Gastroesophageal sphincter (tissue), 4 donors: Measurements from ENCODE around the gene AFAP1. TPM values are rescaled to one million over a fixed set of nuclear protein-coding genes. Genes with fewer than 3 reads are reported as not detected.
A peak's percentile ranks its signal among the peaks of the same experiment; 100 is the strongest.

Source experiments
- ATAC-seq: fragments of 150-250 bp; one replicate; pipeline ENCODE4 v1.9.1; 2016; ENCODE audit warnings: mild to moderate bottlenecking, moderate library complexity
- H3K27ac ChIP-seq, 4 donors: fragments of 200-600 bp; sonication (generic) in 3 of 4; 1 replicate in 3 of 4; 2 replicates in 1 of 4; pipeline ENCODE4 v1.5.1; 2016 to 2019
- H3K27me3 ChIP-seq: fragments of 200-600 bp; sonication (generic); one replicate; pipeline ENCODE4 v1.5.1; 2019
- H3K36me3 ChIP-seq, 2 donors: fragments of 200-600 bp; sonication (generic); one replicate each; pipeline ENCODE4 v1.5.1; 2019; ENCODE audit warnings: control low read depth in 1 of 2
- H3K4me1 ChIP-seq, 3 donors: fragments of 200-600 bp; sonication (generic); 1 replicate in 2 of 3; 2 replicates in 1 of 3; pipeline ENCODE4 v1.5.1; 2016 to 2019; ENCODE audit warnings: control low read depth in 2 of 3
- H3K4me3 ChIP-seq, 2 donors: fragments of 200-600 bp; sonication (generic); one replicate each; pipeline ENCODE4 v1.5.1; 2019; ENCODE audit warnings: mild to moderate bottlenecking in 1 of 2, moderate library complexity in 1 of 2
- H3K9me3 ChIP-seq, 3 donors: fragments of 200-600 bp; sonication (generic); one replicate each; pipeline ENCODE4 v1.5.1; 2017 to 2019; ENCODE audit warnings: control low read depth in 2 of 3
- CTCF ChIP-seq, 4 experiments: fragments of 200-600 bp in 2 of 4; fragments of 450-650 bp in 2 of 4; sonication (generic) in 1 of 4; IDR thresholded peaks; one replicate each; pipeline ENCODE4 v1.5.1; 2017 to 2019; ENCODE audit warnings: antibody characterized with exemption in 4 of 4, mild to moderate bottlenecking in 2 of 4, moderate library complexity in 2 of 4
- EP300 ChIP-seq: sonication (generic); formaldehyde crosslinking; IDR thresholded peaks from one replicate; pipeline ENCODE4 v1.6.1; 2017; ENCODE audit warnings: antibody characterized with exemption, mild to moderate bottlenecking
- POLR2A ChIP-seq, 2 donors: fragments of 450-650 bp; IDR thresholded peaks; one replicate each; pipeline ENCODE4 v1.6.1; 2017; ENCODE audit warnings: antibody characterized with exemption in 2 of 2, mild to moderate bottlenecking in 2 of 2, moderate library complexity in 1 of 2
- POLR2AphosphoS5 ChIP-seq: sonication (generic); formaldehyde crosslinking; IDR thresholded peaks from one replicate; pipeline ENCODE4 v1.6.1; 2017; ENCODE audit warnings: antibody characterized with exemption
- WGBS, 2 donors: methylation state at CpG; one replicate each; pipeline ENCODE4 v1.1.5; 2018; ENCODE audit warnings: low coverage in 1 of 2; 5-methylcytosine and 5-hydroxymethylcytosine counted together
- total RNA-seq, 4 donors: library from RNA; depleted of rRNA; stranded (reverse); fragments of >200 nt; gene quantifications; one replicate each; pipeline ENCODE4 v1.1.0, GENCODE V29; 2016

Gene AFAP1
- total RNA-seq, 4 donors from 2014 or later, result 32.0 to 79.7 (median 48.1) TPM

GRCh38 chr4:7744142-7744804 is 195.4 kb downstream of the AFAP1 start:
- H3K36me3 ChIP-seq, result peaks cover 0 to 21% of the 10 kb centered on the region in 2 donors
- peak; percentile 26 for ATAC-seq
- H3K27me3 ChIP-seq, result no peaks in the 10 kb centered on the region
- TF ChIP-seq POLR2AphosphoS5 (no peak), POLR2A (IDR thresholded peaks at IDR 0.05) (no peak), CTCF (IDR thresholded peaks at IDR 0.05) (no peak), EP300 (no peak)
- no peak overlapping the region for H3K27ac ChIP-seq
- peaks cover 0 to 8% (median 0%) of the 10 kb centered on the region in 3 donors for H3K4me1 ChIP-seq
- H3K4me3 ChIP-seq, result no peak overlapping the region
- 70 to 79% methylated on average over 2 to 7 of the region's 16 CpGs for WGBS, 2 donors
- no peaks in the 10 kb centered on the region for H3K9me3 ChIP-seq

- Histone ChIP-seq H3K9me3 (peaks cover 0 to 3% (median 0%) of the 10 kb centered on the region in 3 donors), H3K36me3 (peaks cover 0 to 34% of the 10 kb centered on the region in 2 donors), H3K4me3 (no peak overlapping the region), H3K27ac (no peak overlapping the region), H3K27me3 (no peaks in the 10 kb centered on the region), H3K4me1 (peaks cover 0 to 8% (median 0%) of the 10 kb centered on the region in 3 donors)
- WGBS, 2 donors, result 69 to 80% methylated on average over 2 to 4 of the region's 8 CpGs
- TF ChIP-seq POLR2AphosphoS5 (no peak), POLR2A (IDR thresholded peaks at IDR 0.05) (no peak), CTCF (IDR thresholded peaks at IDR 0.05) (no peak), EP300 (no peak)
- ATAC-seq, result no peak
These were observed 196.8 kb downstream of the AFAP1 start for GRCh38 chr4:7742807-7743280.

GRCh38 chr4:7741946-7742806 is 197.5 kb downstream of the AFAP1 start:
- no peak overlapping the region for H3K4me3 ChIP-seq
- WGBS, 2 donors, result 95 to 97% methylated on average over 9 of the region's 18 CpGs
- TF ChIP-seq CTCF (IDR thresholded peaks at IDR 0.05), result no peak
- TF ChIP-seq POLR2AphosphoS5, result no peak
- no peak for TF ChIP-seq POLR2A (IDR thresholded peaks at IDR 0.05)
- H3K4me1 ChIP-seq, result peaks cover 0 to 8% (median 0%) of the 10 kb centered on the region in 3 donors
- no peak overlapping the region for H3K27ac ChIP-seq
- H3K27me3 ChIP-seq, result no peaks in the 10 kb centered on the region
- H3K9me3 ChIP-seq, result peaks cover 0 to 8% (median 0%) of the 10 kb centered on the region in 3 donors
- peaks cover 0 to 40% of the 10 kb centered on the region in 2 donors for H3K36me3 ChIP-seq
- no peak for ATAC-seq

GRCh38 chr4:7740866-7741525 is 198.7 kb downstream of the AFAP1 start:
- TF ChIP-seq POLR2A (IDR thresholded peaks at IDR 0.05), result no peak
- TF ChIP-seq CTCF (IDR thresholded peaks at IDR 0.05), result no peak
- no peak for TF ChIP-seq EP300
- no peak for TF ChIP-seq POLR2AphosphoS5
- no CpG with 5 or more reads among the region's 19 CpGs for WGBS, 2 donors
- H3K9me3 ChIP-seq, result peaks cover 0 to 8% (median 0%) of the 10 kb centered on the region in 3 donors
- peaks cover 0 to 40% of the 10 kb centered on the region in 2 donors for H3K36me3 ChIP-seq
- ATAC-seq, result no peak
- H3K27ac ChIP-seq, result no peak overlapping the region
- no peak overlapping the region for H3K4me3 ChIP-seq
- H3K27me3 ChIP-seq, result no peaks in the 10 kb centered on the region
- peaks cover 0 to 8% (median 0%) of the 10 kb centered on the region in 3 donors for H3K4me1 ChIP-seq
